Endometrial microvascular endothelial cells (primary cell): Measurements from ENCODE around the gene LMF1. TPM values are rescaled to one million over a fixed set of nuclear protein-coding genes. Genes with fewer than 3 reads are reported as not detected.

Source experiments
- in situ Hi-C: cut with HindIII; loops from 2 replicates; pipeline ENCODE4 v1.10.0; 2017; ENCODE audit warnings: low sequenced_read_pairs, low pct_unique_long_range_greater_than_20kb; ENCODE audit errors: inconsistent ontology term
- total RNA-seq: library from RNA; depleted of rRNA; stranded (reverse); fragments of >200 nt; gene quantifications from one replicate; pipeline ENCODE4 v1.2.3, GENCODE V29; 2015; ENCODE audit errors: inconsistent ontology term

LMF1 gene
- total RNA-seq, 1 donor from 2014 or later = 6.3 TPM

DNA sequence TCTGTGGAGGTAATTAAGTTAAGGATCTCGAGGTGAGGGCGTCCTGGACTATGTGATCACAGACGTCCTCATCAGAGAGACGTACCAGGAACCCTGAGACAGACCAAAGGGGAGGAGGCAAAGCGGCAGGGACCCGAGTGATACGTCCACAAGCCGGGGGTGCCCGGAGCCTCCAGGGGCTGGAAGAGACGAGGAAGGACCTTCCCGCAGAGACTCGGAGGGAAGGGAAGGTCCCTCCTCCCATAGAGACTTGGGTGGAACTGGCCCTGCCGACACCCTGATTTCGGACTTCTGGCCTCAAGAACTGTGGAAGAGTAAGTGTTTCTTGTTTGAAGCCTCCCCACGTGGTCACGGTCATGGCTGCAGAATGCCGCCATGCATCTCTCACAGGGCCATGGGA, 30.8 kb downstream of the LMF1 start:
- in situ Hi-C loops = no loop called here

DNA sequence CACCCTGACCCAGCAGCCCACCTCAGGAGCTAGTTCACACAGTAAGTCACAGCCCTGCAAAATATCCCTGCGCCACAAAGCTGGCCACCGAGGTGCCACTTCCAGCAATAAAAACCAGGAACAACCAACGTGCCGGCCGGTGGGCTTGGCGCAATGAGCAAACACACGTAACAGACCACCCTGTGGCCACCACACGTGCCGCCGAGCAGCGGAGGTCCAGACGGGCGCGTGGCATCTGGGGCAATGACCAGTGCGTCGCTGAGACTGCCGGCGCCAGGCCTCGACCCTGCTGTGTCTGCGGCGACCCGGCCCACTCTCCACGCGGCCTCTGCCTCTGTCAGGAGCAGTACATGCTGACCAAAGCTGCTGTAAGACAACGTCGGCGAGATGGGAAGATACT, 31.5 kb downstream of the LMF1 start:
- in situ Hi-C loops = no loop called here

- in situ Hi-C loops = no loop called here
Measured at GRCh38 chr16:938752-939151, 32.0 kb downstream of the LMF1 start.

DNA sequence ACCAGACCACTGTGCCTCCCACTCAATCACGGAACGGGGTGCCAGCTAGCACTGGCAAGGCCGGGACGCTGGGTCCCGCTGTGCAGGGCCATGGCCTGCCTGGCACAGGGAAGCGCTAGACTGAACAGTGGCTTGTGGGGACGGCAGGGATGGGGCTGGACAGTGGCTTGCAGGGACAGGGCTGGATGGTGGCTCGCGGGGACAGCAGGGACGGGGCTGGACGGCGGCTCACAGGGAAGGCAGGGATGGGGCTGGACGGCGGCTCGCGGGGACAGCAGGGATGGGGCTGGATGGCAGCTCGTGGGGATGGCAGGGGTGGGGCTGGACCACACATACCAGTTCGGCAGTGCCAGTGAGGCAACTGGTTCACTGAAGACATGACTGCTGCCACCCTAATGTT, 32.6 kb downstream of the LMF1 start:
- in situ Hi-C loops = no loop called here

GRCh38 chr16:937723-938122, 33.1 kb downstream of the LMF1 start:
- in situ Hi-C loops = no loop called here

DNA sequence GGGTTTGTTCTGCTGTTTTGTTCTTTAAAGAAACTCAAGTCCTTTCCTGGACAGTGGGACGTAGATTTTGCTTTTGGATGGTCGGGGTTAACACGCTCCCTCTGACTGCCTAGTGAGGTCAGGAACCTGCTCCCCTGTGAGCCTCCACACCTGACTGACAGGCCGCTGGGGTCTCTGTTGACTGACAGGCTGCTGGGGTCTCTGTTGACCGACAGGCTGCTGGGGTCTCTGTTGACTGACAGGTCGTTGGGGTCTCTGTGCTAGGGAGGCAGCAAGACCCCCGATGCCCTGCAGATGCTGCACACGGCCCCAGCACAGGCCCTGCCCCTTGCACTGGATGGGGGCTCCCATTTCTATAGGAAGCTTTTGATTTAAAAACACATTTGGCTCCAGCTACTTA, 33.5 kb downstream of the LMF1 start:
- in situ Hi-C loops = no loop called here

DNA sequence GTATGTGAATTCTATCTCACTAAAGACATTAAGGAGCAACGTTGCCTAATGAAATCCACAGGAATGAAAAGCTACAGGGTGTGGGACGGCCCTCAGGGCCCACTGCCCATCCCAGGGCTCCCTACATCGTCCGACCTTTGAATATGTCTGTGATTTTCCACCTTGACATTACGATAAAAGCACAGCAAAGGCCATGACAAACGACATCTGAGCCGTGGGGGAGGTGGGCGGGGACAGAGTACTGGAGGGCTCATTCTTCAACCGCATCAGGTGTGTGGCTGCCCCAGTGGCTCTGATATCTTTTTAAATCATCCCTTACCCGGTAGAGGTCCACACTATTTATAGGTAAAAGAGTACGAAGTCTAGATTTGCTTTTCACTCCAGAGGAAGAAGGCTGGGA, 35.1 kb downstream of the LMF1 start:
- in situ Hi-C loops = no loop called here

GRCh38 chr16:934178-934577, 36.6 kb downstream of the LMF1 start:
- in situ Hi-C loops = no loop called here

- in situ Hi-C loops = no loop called here
Measured at GRCh38 chr16:933581-933980, 37.2 kb downstream of the LMF1 start.

GRCh38 chr16:932831-933330, 37.9 kb downstream of the LMF1 start:
- in situ Hi-C loops = no loop called here

GRCh38 chr16:931626-932500, 38.9 kb downstream of the LMF1 start:
- in situ Hi-C loops = no loop called here

GRCh38 chr16:931171-931570, 39.6 kb downstream of the LMF1 start:
- in situ Hi-C loops = no loop called here

- in situ Hi-C loops = no loop called here
Measured at GRCh38 chr16:930511-930910, 40.3 kb downstream of the LMF1 start.

DNA sequence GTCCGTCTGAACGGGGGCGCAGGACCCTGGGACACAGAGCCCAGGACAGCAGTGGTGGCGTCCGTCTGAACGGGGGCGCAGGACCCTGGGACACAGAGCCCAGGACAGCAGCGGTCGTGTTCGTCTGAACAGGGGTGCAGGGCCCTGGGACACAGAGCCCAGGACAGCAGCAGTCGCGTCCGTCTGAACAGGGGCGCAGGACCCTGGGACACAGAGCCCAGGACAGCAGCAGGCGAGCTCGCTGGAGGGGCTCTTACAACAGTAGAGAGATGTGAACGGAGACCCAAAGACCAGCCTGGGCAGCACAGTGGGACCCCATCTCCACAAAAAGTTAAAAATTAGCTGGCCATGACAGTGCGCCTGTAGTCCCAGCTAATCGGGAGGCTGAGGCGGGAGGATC, 40.7 kb downstream of the LMF1 start:
- in situ Hi-C loops = no loop called here

- in situ Hi-C loops = no loop called here
Measured at GRCh38 chr16:929227-930073, 41.3 kb downstream of the LMF1 start.

DNA sequence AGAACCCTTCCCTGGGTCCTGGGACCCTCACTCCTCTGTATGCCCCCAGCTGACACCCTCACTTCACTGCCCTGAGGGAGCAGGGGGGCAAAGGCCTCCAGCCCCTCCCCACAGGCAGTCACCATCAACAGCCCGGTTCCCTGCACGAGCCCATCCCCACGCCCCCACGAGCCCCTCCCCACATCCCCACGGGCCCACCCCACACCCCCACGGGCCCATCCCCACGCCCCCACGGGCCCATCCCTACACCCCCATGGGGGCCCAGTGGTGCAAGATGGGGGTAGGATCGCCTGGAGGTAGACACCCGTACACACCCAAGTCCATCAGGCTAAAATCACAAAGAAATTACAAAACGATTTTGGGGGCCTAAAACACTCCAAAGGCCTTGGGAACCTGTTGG, 42.3 kb downstream of the LMF1 start:
- in situ Hi-C loops = no loop called here

- in situ Hi-C loops = no loop called here
Measured at GRCh38 chr16:927931-928330, 42.9 kb downstream of the LMF1 start.

GRCh38 chr16:927406-927805, 43.4 kb downstream of the LMF1 start:
- in situ Hi-C loops = no loop called here

GRCh38 chr16:926715-927114, 44.1 kb downstream of the LMF1 start:
- in situ Hi-C loops = no loop called here

DNA sequence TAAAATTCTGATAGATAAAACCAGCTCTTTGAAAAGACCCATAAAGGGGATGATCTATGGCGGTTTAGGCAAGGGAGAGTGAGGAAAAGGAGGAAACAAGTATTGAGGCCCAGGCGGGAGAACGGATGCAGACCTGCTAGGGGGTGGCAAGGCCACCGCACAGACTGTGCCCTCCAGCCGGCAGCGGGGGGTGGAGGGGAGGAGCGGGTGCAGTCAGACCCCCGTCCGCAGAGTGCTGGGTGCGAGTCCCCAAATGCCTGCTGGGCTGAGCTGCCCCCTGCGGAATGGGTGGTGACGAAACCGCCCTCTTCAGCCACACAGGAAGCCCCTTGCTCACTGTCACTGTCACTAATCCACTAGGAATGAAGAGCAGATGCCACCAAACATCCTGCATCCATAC, 46.0 kb downstream of the LMF1 start:
- in situ Hi-C loops = no loop called here
